Prostate gland (tissue), 2 donors: ENCODE results near the gene HBA2. TPM values are rescaled to one million over a fixed set of nuclear protein-coding genes. Genes with fewer than 3 reads are reported as not detected.

ENCODE experiments used
- DNase-seq: peaks from one replicate; pipeline ENCODE4 v3.0.0-alpha.2; 2019; ENCODE audit warnings: low spot score
- H3K27ac ChIP-seq, 2 donors: fragments of 200-600 bp; sonication (generic); 2 replicates each; pipeline ENCODE4 v1.5.1; 2017 to 2019
- H3K27me3 ChIP-seq: fragments of 200-600 bp; sonication (generic); replicated peaks from 2 replicates; pipeline ENCODE4 v1.5.1; 2019; ENCODE audit not compliant: insufficient read depth
- H3K36me3 ChIP-seq, 2 donors: fragments of 200-600 bp; sonication (generic); 1 replicate in 1 of 2; 2 replicates in 1 of 2; pipeline versions ENCODE4 v1.5.1 to v1.8.1; 2017 to 2019
- H3K4me1 ChIP-seq: fragments of 200-600 bp; sonication (generic); replicated peaks from 2 replicates; pipeline ENCODE4 v1.5.1; 2019
- H3K4me3 ChIP-seq, 2 donors: fragments of 200-600 bp; sonication (generic); 2 replicates each; pipeline ENCODE4 v1.5.1; 2017 to 2019
- H3K9me3 ChIP-seq: fragments of 200-600 bp; sonication (generic); 2 replicates; pipeline ENCODE4 v1.5.1; 2017
- CTCF ChIP-seq, 4 experiments: fragments of 200-600 bp in 2 of 4; fragments of 450-650 bp in 2 of 4; sonication (generic) in 2 of 4; IDR thresholded peaks; 1 replicate in 3 of 4; 2 replicates in 1 of 4; pipeline ENCODE4 v1.5.1; 2016 to 2019; ENCODE audit warnings: antibody characterized with exemption in 4 of 4, mild to moderate bottlenecking in 2 of 4, moderate library complexity in 2 of 4
- POLR2A ChIP-seq: fragments of 450-650 bp; IDR thresholded peaks from one replicate; pipeline ENCODE4 v1.6.1; 2016; ENCODE audit warnings: antibody characterized with exemption, mild to moderate bottlenecking
- POLR2AphosphoS5 ChIP-seq: sonication (generic); formaldehyde crosslinking; IDR thresholded peaks from one replicate; pipeline ENCODE4 v1.6.1; 2017; ENCODE audit warnings: antibody characterized with exemption
- WGBS: methylation state at CpG from one replicate; pipeline ENCODE4 v1.1.5; 2018; 5-methylcytosine and 5-hydroxymethylcytosine counted together
- intact Hi-C: fragments of 100-400 bp; cut with DNase I; formaldehyde crosslinking; loops from one replicate; pipeline ENCODE4 v1.14.2; 2022
- total RNA-seq, 2 donors: library from RNA; depleted of rRNA; stranded (reverse); fragments of >200 nt; gene quantifications; one replicate each; pipeline ENCODE4 v1.1.0, GENCODE V29; 2016

The HBA2 gene
- total RNA-seq, 2 donors from 2014 or later = 7.4 to 15.5 TPM

DNA sequence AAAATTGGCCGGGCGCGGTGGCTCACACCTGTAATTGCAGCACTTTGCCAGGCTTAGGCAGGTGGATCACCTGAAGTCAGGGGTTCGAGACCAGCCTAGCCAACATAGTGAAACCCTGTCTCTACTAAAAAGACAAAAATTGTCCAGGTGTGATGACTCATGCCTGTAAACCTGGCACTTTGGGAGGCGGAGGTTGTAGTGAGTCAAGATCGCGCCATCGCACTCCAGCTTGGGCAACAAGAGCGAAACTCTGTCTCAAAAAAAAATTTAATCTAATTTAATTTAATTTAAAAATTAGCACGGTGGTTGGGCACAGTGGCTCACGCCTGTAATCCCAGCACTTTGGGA, 6.0 kb downstream of the HBA2 start:
- TF ChIP-seq CTCF (IDR thresholded peaks at IDR 0.05) = no peak
- TF ChIP-seq POLR2AphosphoS5 = no peak
- TF ChIP-seq POLR2A = no peak
- Histone ChIP-seq H3K9me3 (no peaks in the 10 kb centered on the region), H3K4me1 (peaks cover 10% of the 10 kb centered on the region), H3K27ac (no peak overlapping the region), H3K4me3 (no peak overlapping the region), H3K36me3 (no peaks in the 10 kb centered on the region), H3K27me3 (peaks cover 11% of the 10 kb centered on the region)
- no peak for DNase-seq
- WGBS = 81% methylated on average over 11 of the region's 11 CpGs
- intact Hi-C loops = loop anchor here (5.0 kb wide), 1 partner anchor 71 kb away; no protein-coding TSS in a partner anchor

- H3K4me1 ChIP-seq = peaks cover 10% of the 10 kb centered on the region
- intact Hi-C loops = loop anchor here (5.0 kb wide), 1 partner anchor 72 kb away; no protein-coding TSS in a partner anchor
- no peak overlapping the region for H3K4me3 ChIP-seq
- TF ChIP-seq CTCF (IDR thresholded peaks at IDR 0.05) = no peak
- TF ChIP-seq POLR2A = no peak
- no peak for TF ChIP-seq POLR2AphosphoS5
- no peaks in the 10 kb centered on the region for H3K36me3 ChIP-seq
- WGBS = 73% methylated on average over 17 of the region's 17 CpGs
- H3K27ac ChIP-seq = no peak overlapping the region
- peaks cover 11% of the 10 kb centered on the region for H3K27me3 ChIP-seq
- no peaks in the 10 kb centered on the region for H3K9me3 ChIP-seq
- no peak for DNase-seq
These were observed 6.8 kb downstream of the HBA2 start for GRCh38 chr16:179211-180092.

GRCh38 chr16:180101-180675, 7.5 kb downstream of the HBA2 start, which contains the start of gene HBQ1:
Gene HBQ1, plus strand, starts transcription at chr16:180459. Its CDS starts 28 bp downstream, at chr16:180487.
- WGBS = 9% methylated on average over 51 of the region's 59 CpGs
- no peaks in the 10 kb centered on the region for H3K36me3 ChIP-seq
- H3K9me3 ChIP-seq = no peaks in the 10 kb centered on the region
- intact Hi-C loops = no loop called here
- H3K27ac ChIP-seq = no peak within 1 kb of the TSS
- no peak for DNase-seq
- peak within 1 kb of the TSS; percentile 1 to 19 for H3K4me3 ChIP-seq
- H3K27me3 ChIP-seq = peaks cover 6% of the 10 kb centered on the region
- TF ChIP-seq POLR2AphosphoS5 (no peak), POLR2A (no peak), CTCF (IDR thresholded peaks at IDR 0.05) (peak in 1 of 4 experiments; percentile 27)
- H3K4me1 ChIP-seq = peaks cover 10% of the 10 kb centered on the region

GRCh38 chr16:180681-181564, 8.2 kb downstream of the HBA2 start:
- Histone ChIP-seq H3K4me3 (peak overlapping the region; percentile 1 to 19), H3K27ac (no peak overlapping the region), H3K4me1 (peaks cover 10% of the 10 kb centered on the region), H3K9me3 (no peaks in the 10 kb centered on the region), H3K27me3 (peaks cover 6% of the 10 kb centered on the region), H3K36me3 (no peaks in the 10 kb centered on the region)
- WGBS = under 1% methylated on average over 45 of the region's 89 CpGs
- TF ChIP-seq POLR2AphosphoS5 (no peak), CTCF (IDR thresholded peaks at IDR 0.05) (no peak), POLR2A (no peak)
- DNase-seq = no peak
- intact Hi-C loops = no loop called here
